GM23338 (cell line): ENCODE results near the gene CSRP2. TPM values are rescaled to one million over a fixed set of nuclear protein-coding genes. Genes with fewer than 3 reads are reported as not detected.
A peak's percentile ranks its signal among the peaks of the same experiment; 100 is the strongest.

Source experiments
- ATAC-seq: fragments of 200-7000 bp; cut with Tn5 transposase; 3 replicates; pipeline ENCODE4 v1.9.1; 2020
- DNase-seq: peaks from one replicate; pipeline ENCODE4 v3.0.0-alpha.2; 2015; ENCODE audit warnings: low spot score
- H2AFZ ChIP-seq: fragments of 200-600 bp; sonication (generic); 2 replicates; pipeline ENCODE4 v1.8.0; 2016; ENCODE audit warnings: antibody characterized with exemption, mild to moderate bottlenecking, moderate library complexity
- H3F3A ChIP-seq: fragments of 200-600 bp; sonication (generic); replicated peaks from 2 replicates; pipeline ENCODE4 v1.8.0; 2017; ENCODE audit warnings: antibody characterized with exemption, mixed run types, low read depth
- H3K27ac ChIP-seq: fragments of 200-600 bp; sonication (generic); 2 replicates; pipeline ENCODE4 v1.6.1; 2016; ENCODE audit warnings: low read depth
- H3K27me3 ChIP-seq: fragments of 200-600 bp; sonication (generic); 2 replicates; pipeline ENCODE4 v1.8.0; 2016; ENCODE audit warnings: mild to moderate bottlenecking, mixed run types, moderate library complexity; ENCODE audit not compliant: insufficient read depth
- H3K36me3 ChIP-seq: fragments of 200-600 bp; sonication (generic); 2 replicates; pipeline ENCODE4 v1.8.0; 2016; ENCODE audit warnings: mild to moderate bottlenecking; ENCODE audit not compliant: insufficient read depth
- H3K4me1 ChIP-seq: fragments of 200-600 bp; sonication (generic); 2 replicates; pipeline ENCODE4 v1.8.0; 2016; ENCODE audit warnings: mild to moderate bottlenecking, moderate library complexity; ENCODE audit not compliant: insufficient read depth
- H3K4me2 ChIP-seq: fragments of 200-600 bp; sonication (generic); 2 replicates; pipeline ENCODE4 v1.7.1; 2017; ENCODE audit warnings: mixed run types
- H3K4me3 ChIP-seq: fragments of 200-600 bp; sonication (generic); 2 replicates; pipeline ENCODE4 v1.6.1; 2016; ENCODE audit warnings: mixed run types
- H3K79me2 ChIP-seq: fragments of 200-600 bp; sonication (generic); replicated peaks from 2 replicates; pipeline ENCODE4 v1.8.0; 2017; ENCODE audit warnings: mild to moderate bottlenecking; ENCODE audit not compliant: insufficient read depth
- H3K9me2 ChIP-seq: fragments of 200-600 bp; sonication (generic); 2 replicates; pipeline ENCODE4 v1.8.0; 2017; ENCODE audit not compliant: insufficient read depth
- H4K20me1 ChIP-seq: fragments of 200-600 bp; sonication (generic); replicated peaks from 2 replicates; pipeline ENCODE4 v1.8.0; 2017; ENCODE audit warnings: mild to moderate bottlenecking; ENCODE audit not compliant: insufficient read depth
- H3K27ac Mint-ChIP-seq: 2 replicates; pipeline ENCODE4 v1.8.0; 2020; ENCODE audit warnings: inconsistent platforms, mild to moderate bottlenecking, moderate library complexity, mixed read lengths
- H3K27me3 Mint-ChIP-seq: 3 replicates; pipeline ENCODE4 v1.8.0; 2022; ENCODE audit warnings: low read depth, mild to moderate bottlenecking, moderate library complexity, mixed read lengths, inconsistent platforms; ENCODE audit not compliant: insufficient read depth, poor library complexity
- H3K36me3 Mint-ChIP-seq: 3 replicates; pipeline ENCODE4 v1.8.0; 2021; ENCODE audit warnings: low read depth, mild to moderate bottlenecking, inconsistent platforms, moderate library complexity, mixed read lengths
- H3K4me1 Mint-ChIP-seq: 3 replicates; pipeline ENCODE4 v1.8.0; 2020; ENCODE audit warnings: mild to moderate bottlenecking, inconsistent platforms, mixed read lengths
- H3K4me3 Mint-ChIP-seq: 3 replicates; pipeline ENCODE4 v1.8.0; 2021; ENCODE audit warnings: moderate library complexity, mild to moderate bottlenecking, inconsistent platforms, mixed read lengths
- H3K9me3 Mint-ChIP-seq: 3 replicates; pipeline ENCODE4 v1.8.0; 2020; ENCODE audit warnings: moderate library complexity, mild to moderate bottlenecking, inconsistent platforms, mixed read lengths
- EZH2 ChIP-seq: fragments of 200-600 bp; sonication (generic); IDR thresholded peaks from one replicate; pipeline ENCODE4 v1.8.0; 2017; ENCODE audit warnings: antibody characterized with exemption, mild to moderate bottlenecking, low read depth; ENCODE audit not compliant: unreplicated experiment
- EZH2phosphoT487 ChIP-seq: fragments of 200-600 bp; sonication (generic); IDR thresholded peaks from one replicate; pipeline ENCODE4 v1.8.1; 2018; ENCODE audit warnings: antibody characterized with exemption; ENCODE audit not compliant: unreplicated experiment
- JUNB ChIP-seq: IDR thresholded peaks from one replicate; pipeline ENCODE4 v1.6.1; 2016; ENCODE audit warnings: antibody characterized with exemption; ENCODE audit not compliant: unreplicated experiment
- NANOG ChIP-seq: IDR thresholded peaks from 2 replicates; pipeline ENCODE4 v1.6.1; 2016; ENCODE audit warnings: antibody characterized with exemption, borderline replicate concordance
- POLR2AphosphoS5 ChIP-seq: IDR thresholded peaks from 2 replicates; pipeline ENCODE4 v1.6.1; 2016; ENCODE audit warnings: antibody characterized with exemption, low read depth
- STAT1 ChIP-seq: IDR thresholded peaks from one replicate; pipeline ENCODE4 v1.6.1; 2016; ENCODE audit warnings: antibody characterized with exemption; ENCODE audit not compliant: unreplicated experiment
- ZNF114 ChIP-seq: fragments of 250-450 bp; sonication (Bioruptor Pico); IDR thresholded peaks from 2 replicates; pipeline ENCODE4 v1.5.0; 2020; ENCODE audit warnings: mild to moderate bottlenecking, moderate library complexity
- ZNF331 ChIP-seq: fragments of 250-450 bp; sonication (Bioruptor Pico); IDR thresholded peaks from 2 replicates; pipeline ENCODE4 v1.5.0; 2020; ENCODE audit warnings: low read depth, mild to moderate bottlenecking, moderate library complexity
- polyA plus RNA-seq: library from polyadenylated mRNA; unstranded; fragments of >200 nt; fragmentation: Nextera tagmentation; extraction: Ambion mirVana; gene quantifications from 2 replicates; pipeline ENCODE4 v1.2.1, GENCODE V29; 2016
- total RNA-seq: library from RNA; depleted of rRNA; stranded (reverse); fragments of >200 nt; shearing (Covaris generic); gene quantifications from 2 replicates; pipeline ENCODE4 v1.2.3, GENCODE V29; 2014
- TF ChIP-seq, protein P1 (sequence below), 2 experiments: fragments of 200-600 bp in 1 of 2; sonication (generic) in 1 of 2; conservative IDR thresholded peaks; 2 replicates each; pipeline versions ENCODE4 v1.5.1 to v1.6.1; 2016 to 2017; ENCODE audit warnings: antibody characterized with exemption in 2 of 2, low read depth in 2 of 2, mild to moderate bottlenecking in 2 of 2, moderate library complexity in 1 of 2
- TF ChIP-seq, protein P2 (sequence below): IDR thresholded peaks from one replicate; pipeline ENCODE4 v1.6.1; 2018; ENCODE audit warnings: antibody characterized with exemption; ENCODE audit not compliant: unreplicated experiment
- TF ChIP-seq, protein P3 (sequence below): IDR thresholded peaks from 2 replicates; pipeline ENCODE4 v1.6.1; 2016; ENCODE audit warnings: antibody characterized with exemption

CSRP2 gene
- total and polyA plus RNA-seq, 2 experiments from 2014 or later: 166 to 315 TPM

DNA sequence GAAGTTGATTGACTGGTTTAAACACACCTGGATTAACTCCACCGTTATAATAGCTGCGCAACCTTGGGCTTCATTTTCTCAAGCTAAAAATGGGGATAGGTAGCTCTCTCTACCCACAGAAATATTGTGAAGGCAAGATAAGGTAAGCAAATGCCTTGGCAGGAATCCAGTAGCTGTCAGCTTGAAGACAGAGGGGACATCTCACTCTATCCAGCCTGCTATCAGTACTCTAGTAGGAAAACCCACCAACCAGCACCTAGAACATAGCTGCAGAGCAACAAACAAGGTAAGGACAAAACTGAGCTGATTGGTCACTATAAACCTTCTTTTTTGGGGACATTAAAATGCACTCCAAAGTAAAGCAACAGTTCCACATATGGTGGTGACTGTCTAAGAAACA is 7.7 kb downstream of the CSRP2 start (continued):
- TF ChIP-seq, protein P1, sequence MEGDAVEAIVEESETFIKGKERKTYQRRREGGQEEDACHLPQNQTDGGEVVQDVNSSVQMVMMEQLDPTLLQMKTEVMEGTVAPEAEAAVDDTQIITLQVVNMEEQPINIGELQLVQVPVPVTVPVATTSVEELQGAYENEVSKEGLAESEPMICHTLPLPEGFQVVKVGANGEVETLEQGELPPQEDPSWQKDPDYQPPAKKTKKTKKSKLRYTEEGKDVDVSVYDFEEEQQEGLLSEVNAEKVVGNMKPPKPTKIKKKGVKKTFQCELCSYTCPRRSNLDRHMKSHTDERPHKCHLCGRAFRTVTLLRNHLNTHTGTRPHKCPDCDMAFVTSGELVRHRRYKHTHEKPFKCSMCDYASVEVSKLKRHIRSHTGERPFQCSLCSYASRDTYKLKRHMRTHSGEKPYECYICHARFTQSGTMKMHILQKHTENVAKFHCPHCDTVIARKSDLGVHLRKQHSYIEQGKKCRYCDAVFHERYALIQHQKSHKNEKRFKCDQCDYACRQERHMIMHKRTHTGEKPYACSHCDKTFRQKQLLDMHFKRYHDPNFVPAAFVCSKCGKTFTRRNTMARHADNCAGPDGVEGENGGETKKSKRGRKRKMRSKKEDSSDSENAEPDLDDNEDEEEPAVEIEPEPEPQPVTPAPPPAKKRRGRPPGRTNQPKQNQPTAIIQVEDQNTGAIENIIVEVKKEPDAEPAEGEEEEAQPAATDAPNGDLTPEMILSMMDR (conservative IDR thresholded peaks at IDR 0.05; ENCODE audit: low read depth in 2 of 2): no peak
- TF ChIP-seq JUNB: no peak

DNA sequence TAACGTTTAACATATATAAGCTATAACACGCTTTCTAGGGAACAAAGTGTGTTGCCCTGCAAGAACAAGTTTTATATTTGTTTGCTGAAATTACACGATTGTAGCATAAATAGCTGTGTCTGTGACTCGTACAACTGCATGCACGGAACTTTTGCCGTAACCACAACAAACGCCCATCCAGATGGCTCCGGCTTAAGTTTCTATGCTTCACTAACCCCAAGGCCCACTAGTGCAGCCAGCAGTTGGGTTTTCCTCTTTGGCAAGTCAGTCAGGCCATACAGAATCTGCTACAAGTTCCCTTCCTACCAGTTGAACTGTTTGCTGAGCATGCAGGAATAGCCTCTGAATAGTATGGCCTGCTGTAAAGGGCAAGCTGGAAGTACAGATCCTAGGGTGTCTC is 12.1 kb downstream of the CSRP2 start:
- peak; percentile 22; the same call in 1 of the 3 replicates for ATAC-seq
- Mint-ChIP-seq H3K27me3 (peaks cover 4% of the 10 kb centered on the region), H3K4me1 (peaks cover 47% of the 10 kb centered on the region), H3K36me3 (peaks cover 36% of the 10 kb centered on the region), H3K9me3 (no peaks in the 10 kb centered on the region), H3K4me3 (no peak overlapping the region), H3K27ac (peak overlapping the region; percentile 44; the same call in 1 of the 2 replicates)
- DNase-seq: no peak
- Histone ChIP-seq H3K27ac (no peak overlapping the region), H3K79me2 (peaks cover 52% of the 10 kb centered on the region), H3K27me3 (no peaks in the 10 kb centered on the region), H3K36me3 (no peaks in the 10 kb centered on the region), H3F3A (no peaks in the 10 kb centered on the region), H2AFZ (no peak overlapping the region), H3K4me1 (peaks cover 33% of the 10 kb centered on the region), H3K4me3 (no peak overlapping the region), H4K20me1 (0 out of 2 replicates have a peak, but pooled peaks cover 5% of the 10 kb centered on the region), H3K9me2 (no peaks in the 10 kb centered on the region), H3K4me2 (no peak overlapping the region)
- TF ChIP-seq POLR2AphosphoS5: no peak
- no peak for TF ChIP-seq EZH2phosphoT487
- no peak for TF ChIP-seq JUNB
- TF ChIP-seq, protein P1 (conservative IDR thresholded peaks at IDR 0.05; ENCODE audit: low read depth in 2 of 2): no peak
- no peak for TF ChIP-seq STAT1
- TF ChIP-seq NANOG: no peak
- no peak for TF ChIP-seq ZNF331
- TF ChIP-seq, protein P2, sequence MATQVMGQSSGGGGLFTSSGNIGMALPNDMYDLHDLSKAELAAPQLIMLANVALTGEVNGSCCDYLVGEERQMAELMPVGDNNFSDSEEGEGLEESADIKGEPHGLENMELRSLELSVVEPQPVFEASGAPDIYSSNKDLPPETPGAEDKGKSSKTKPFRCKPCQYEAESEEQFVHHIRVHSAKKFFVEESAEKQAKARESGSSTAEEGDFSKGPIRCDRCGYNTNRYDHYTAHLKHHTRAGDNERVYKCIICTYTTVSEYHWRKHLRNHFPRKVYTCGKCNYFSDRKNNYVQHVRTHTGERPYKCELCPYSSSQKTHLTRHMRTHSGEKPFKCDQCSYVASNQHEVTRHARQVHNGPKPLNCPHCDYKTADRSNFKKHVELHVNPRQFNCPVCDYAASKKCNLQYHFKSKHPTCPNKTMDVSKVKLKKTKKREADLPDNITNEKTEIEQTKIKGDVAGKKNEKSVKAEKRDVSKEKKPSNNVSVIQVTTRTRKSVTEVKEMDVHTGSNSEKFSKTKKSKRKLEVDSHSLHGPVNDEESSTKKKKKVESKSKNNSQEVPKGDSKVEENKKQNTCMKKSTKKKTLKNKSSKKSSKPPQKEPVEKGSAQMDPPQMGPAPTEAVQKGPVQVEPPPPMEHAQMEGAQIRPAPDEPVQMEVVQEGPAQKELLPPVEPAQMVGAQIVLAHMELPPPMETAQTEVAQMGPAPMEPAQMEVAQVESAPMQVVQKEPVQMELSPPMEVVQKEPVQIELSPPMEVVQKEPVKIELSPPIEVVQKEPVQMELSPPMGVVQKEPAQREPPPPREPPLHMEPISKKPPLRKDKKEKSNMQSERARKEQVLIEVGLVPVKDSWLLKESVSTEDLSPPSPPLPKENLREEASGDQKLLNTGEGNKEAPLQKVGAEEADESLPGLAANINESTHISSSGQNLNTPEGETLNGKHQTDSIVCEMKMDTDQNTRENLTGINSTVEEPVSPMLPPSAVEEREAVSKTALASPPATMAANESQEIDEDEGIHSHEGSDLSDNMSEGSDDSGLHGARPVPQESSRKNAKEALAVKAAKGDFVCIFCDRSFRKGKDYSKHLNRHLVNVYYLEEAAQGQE: no peak
- no peak for TF ChIP-seq ZNF114 (CRISPR knock-in tag)
- TF ChIP-seq, protein P3, sequence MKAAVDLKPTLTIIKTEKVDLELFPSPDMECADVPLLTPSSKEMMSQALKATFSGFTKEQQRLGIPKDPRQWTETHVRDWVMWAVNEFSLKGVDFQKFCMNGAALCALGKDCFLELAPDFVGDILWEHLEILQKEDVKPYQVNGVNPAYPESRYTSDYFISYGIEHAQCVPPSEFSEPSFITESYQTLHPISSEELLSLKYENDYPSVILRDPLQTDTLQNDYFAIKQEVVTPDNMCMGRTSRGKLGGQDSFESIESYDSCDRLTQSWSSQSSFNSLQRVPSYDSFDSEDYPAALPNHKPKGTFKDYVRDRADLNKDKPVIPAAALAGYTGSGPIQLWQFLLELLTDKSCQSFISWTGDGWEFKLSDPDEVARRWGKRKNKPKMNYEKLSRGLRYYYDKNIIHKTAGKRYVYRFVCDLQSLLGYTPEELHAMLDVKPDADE: no peak
- TF ChIP-seq EZH2: no peak
